ENCODE data around the gene RNF8. TPM values are rescaled to one million over a fixed set of nuclear protein-coding genes. Genes with fewer than 3 reads are reported as not detected.
"Not testable (repeated sequence)": the region's sequence is repeated elsewhere in the genome, so short reads cannot be mapped to it uniquely, and the experiment has no call there.

RNF8 gene
- total and polyA plus RNA-seq, 2 donors (not counting 1 experiment from before 2014, with no cell fraction given): 19.5 to 20.6 TPM

GRCh38 chr6:37332894-37333293 is 20.9 kb upstream of the RNF8 start:
- Histone ChIP-seq H3K4me2 (ENCODE audit: extremely low read depth, insufficient read depth, low read length) (no peak overlapping the region), H2AFZ (ENCODE audit: low read length) (no peak overlapping the region), H3K36me3 (ENCODE audit: control insufficient read depth, insufficient read depth, low read length) (peaks cover 2% of the 10 kb centered on the region), H3K4me1 (ENCODE audit: control insufficient read depth, extremely low read depth, insufficient read depth, low read length) (no peaks in the 10 kb centered on the region), H3K27ac (ENCODE audit: insufficient read depth, low read length) (no peak overlapping the region), H3K27me3 (ENCODE audit: control insufficient read depth, insufficient read depth, low read length) (no peaks in the 10 kb centered on the region), H3K9ac (ENCODE audit: insufficient read depth, low read length) (no peak overlapping the region), H3K79me2 (ENCODE audit: control insufficient read depth, insufficient read depth, low read length) (no peaks in the 10 kb centered on the region), H4K20me1 (ENCODE audit: control insufficient read depth, extremely low read depth, insufficient read depth, low read length) (no peaks in the 10 kb centered on the region), H3K9me3 (ENCODE audit: control insufficient read depth, insufficient read depth, low read depth, low read length) (no peaks in the 10 kb centered on the region), H3K4me3 (replicated peaks in 1 of 4; ENCODE audit: control extremely low read depth in 1 of 4, insufficient read depth in 1 of 4, low read depth in 3 of 4, low read length in 4 of 4) (no peak overlapping the region)
- DNase-seq (ENCODE audit: low read depth in 2 of 2): no peak
- TF ChIP-seq CTCF (conservative IDR thresholded peaks at IDR 0.05 in 1 of 2, IDR thresholded peaks at IDR 0.05 in 1 of 2; ENCODE audit: low read depth in 1 of 2, low read length in 2 of 2) (no peak), EZH2 (IDR thresholded peaks at IDR 0.05; ENCODE audit: low read length, missing control alignments) (no peak)

- Histone ChIP-seq H3K27me3 (ENCODE audit: control insufficient read depth, insufficient read depth, low read length) (no peaks in the 10 kb centered on the region), H2AFZ (ENCODE audit: low read length) (no peak overlapping the region), H3K4me1 (ENCODE audit: control insufficient read depth, extremely low read depth, insufficient read depth, low read length) (no peaks in the 10 kb centered on the region), H3K9ac (ENCODE audit: insufficient read depth, low read length) (no peak overlapping the region), H3K9me3 (ENCODE audit: control insufficient read depth, insufficient read depth, low read depth, low read length) (no peaks in the 10 kb centered on the region), H3K4me3 (replicated peaks in 1 of 4; ENCODE audit: control extremely low read depth in 1 of 4, insufficient read depth in 1 of 4, low read depth in 3 of 4, low read length in 4 of 4) (no peak overlapping the region), H3K27ac (ENCODE audit: insufficient read depth, low read length) (no peak overlapping the region), H3K79me2 (ENCODE audit: control insufficient read depth, insufficient read depth, low read length) (no peaks in the 10 kb centered on the region), H3K36me3 (ENCODE audit: control insufficient read depth, insufficient read depth, low read length) (peaks cover 2% of the 10 kb centered on the region), H4K20me1 (ENCODE audit: control insufficient read depth, extremely low read depth, insufficient read depth, low read length) (no peaks in the 10 kb centered on the region), H3K4me2 (ENCODE audit: extremely low read depth, insufficient read depth, low read length) (no peak overlapping the region)
- no peak for DNase-seq (ENCODE audit: low read depth in 2 of 2)
- TF ChIP-seq CTCF (conservative IDR thresholded peaks at IDR 0.05 in 1 of 2, IDR thresholded peaks at IDR 0.05 in 1 of 2; ENCODE audit: low read depth in 1 of 2, low read length in 2 of 2) (no peak), EZH2 (IDR thresholded peaks at IDR 0.05; ENCODE audit: low read length, missing control alignments) (no peak)
Observed at GRCh38 chr6:37334047-37334446, 19.7 kb upstream of the RNF8 start.

- H3K9ac ChIP-seq (ENCODE audit: insufficient read depth, low read length); DNase-seq (ENCODE audit: low read depth in 2 of 2): not testable (repeated sequence)
Observed at GRCh38 chr6:37338317-37338716, 15.5 kb upstream of the RNF8 start.

More at GRCh38 chr6:37338317-37338716, 15.5 kb upstream of the RNF8 start:
- H3K27ac ChIP-seq (ENCODE audit: insufficient read depth, low read length); H3K27me3 ChIP-seq (ENCODE audit: control insufficient read depth, insufficient read depth, low read length); H3K9me3 ChIP-seq (ENCODE audit: control insufficient read depth, insufficient read depth, low read depth, low read length); H2AFZ ChIP-seq (ENCODE audit: low read length); H3K4me1 ChIP-seq (ENCODE audit: control insufficient read depth, extremely low read depth, insufficient read depth, low read length); H3K79me2 ChIP-seq (ENCODE audit: control insufficient read depth, insufficient read depth, low read length); H3K36me3 ChIP-seq (ENCODE audit: control insufficient read depth, insufficient read depth, low read length); H3K4me2 ChIP-seq (ENCODE audit: extremely low read depth, insufficient read depth, low read length); H3K4me3 ChIP-seq (replicated peaks in 1 of 4; ENCODE audit: control extremely low read depth in 1 of 4, insufficient read depth in 1 of 4, low read depth in 3 of 4, low read length in 4 of 4); H4K20me1 ChIP-seq (ENCODE audit: control insufficient read depth, extremely low read depth, insufficient read depth, low read length): not testable (repeated sequence)

Measured in fibroblast of lung (primary cell).